Glomerular visceral epithelial cell (primary cell): ENCODE results near the gene KRTAP15-1.

Source experiments
- DNase-seq: peaks from one replicate; pipeline ENCODE4 v3.0.0-alpha.2; 2016; ENCODE audit errors: extremely low spot score

Gene KRTAP15-1

GRCh38 chr21:30487336-30487735, 47.3 kb downstream of the KRTAP15-1 start, which contains the start of gene KRTAP19-2:
Gene KRTAP19-2, minus strand, starts transcription at chr21:30487436. Its CDS starts 88 bp downstream, at chr21:30487348.
- no peak for DNase-seq
